H1 (cell line): ENCODE data around the gene ZNF565. TPM values are rescaled to one million over a fixed set of nuclear protein-coding genes. Genes with fewer than 3 reads are reported as not detected.

ENCODE experiments used
- BACH1 ChIP-seq: IDR thresholded peaks from 2 replicates; pipeline ENCODE4 v1.6.1; 2012; ENCODE audit warnings: low read length, improper control_type of control experiment
- BRCA1 ChIP-seq: IDR thresholded peaks from 2 replicates; pipeline ENCODE4 v1.6.1; 2012; ENCODE audit warnings: low read depth, low read length, improper control_type of control experiment
- CHD1 ChIP-seq: IDR thresholded peaks from 2 replicates; pipeline ENCODE4 v1.6.1; 2012; ENCODE audit warnings: low read depth, low read length, improper control_type of control experiment
- CHD7 ChIP-seq: fragments of 300-600 bp; sonication (generic); IDR thresholded peaks from 2 replicates; pipeline ENCODE4 v1.7.1; 2012; ENCODE audit warnings: low read length, moderate library complexity, mild to moderate bottlenecking, inconsistent platforms; ENCODE audit not compliant: insufficient replicate concordance
- JUND ChIP-seq: IDR thresholded peaks from 2 replicates; pipeline ENCODE4 v1.6.1; 2011; ENCODE audit warnings: mild to moderate bottlenecking, improper control_type of control experiment, low read length
- RXRA ChIP-seq: IDR thresholded peaks from 2 replicates; pipeline ENCODE4 v1.6.1; 2011; ENCODE audit warnings: low read depth, mild to moderate bottlenecking, low read length, moderate library complexity; ENCODE audit not compliant: insufficient read depth
- TAF1 ChIP-seq: IDR thresholded peaks from 2 replicates; pipeline ENCODE4 v1.6.1; 2011; ENCODE audit warnings: mild to moderate bottlenecking, low read depth, low read length
- TAF7 ChIP-seq: optimal IDR thresholded peaks from 2 replicates; pipeline ENCODE3; 2011; ENCODE audit warnings: low read depth, mild to moderate bottlenecking, inconsistent platforms, low read length, moderate library complexity, borderline replicate concordance
- polyA plus RNA-seq, 7 experiments: library from polyadenylated mRNA; depleted of rRNA in 3 of 7; stranded (reverse) in 5 of 7; unstranded in 2 of 7; fragments of >200 nt in 5 of 7; fragments of 200-250 nt in 2 of 7; gene quantifications; 1 replicate in 5 of 7; 2 replicates in 1 of 7; 4 replicates in 1 of 7; pipeline versions ENCODE4 v1.2.1 to v1.2.3, GENCODE V29; 2011 to 2013; ENCODE audit warnings: missing spikeins in 2 of 7, mixed read lengths in 2 of 7
- total RNA-seq: library from RNA; stranded (reverse); fragmentation: NEBNext Ultra II Directional; extraction: Animal tissue kit (Norgen Biotek cat#: 25700); gene quantifications from 2 replicates; pipeline ENCODE4 v1.2.1, GENCODE V29; 2021

ZNF565 gene
- total and polyA plus RNA-seq, 2 of the 8 experiments (the other 6 are each of a cell fraction or from before 2014, with no cell fraction given) = 0.89 to 3.1 TPM

- TF ChIP-seq CHD7 (no peak), JUND (no peak), BRCA1 (no peak), CHD1 (no peak), TAF7 (no peak), TAF1 (no peak), BACH1 (no peak), RXRA (no peak)
These were observed 40.4 kb upstream of the ZNF565 start (continued) for GRCh38 chr19:36254848-36255247.
